Caco-2 (cell line): ENCODE measurements around the gene LUC7L3. TPM values are rescaled to one million over a fixed set of nuclear protein-coding genes. Genes with fewer than 3 reads are reported as not detected.

Source experiments
- BruUV-seq: library from RNA; stranded (reverse); fragments of 400-500 nt; replicated peaks from 2 replicates; lab custom pipeline; 2021; lab: Mats Ljungman, UMichigan
- CTCF ChIA-PET: fragments of 300-600 bp; sonication (Branson Sonifier 250); formaldehyde crosslinking; loops from one replicate; lab custom pipeline; 2022; ENCODE audit warnings: antibody characterized with exemption; lab: Charles Lee
- POLR2A ChIA-PET: fragments of 300-600 bp; sonication (Branson Sonifier 250); formaldehyde crosslinking; loops from one replicate; lab custom pipeline; 2022; ENCODE audit warnings: antibody characterized with exemption; lab: Charles Lee
- DNase-seq, 2 experiments: peaks; one replicate each; pipeline versions ENCODE4 v3.0.0 to v3.0.0-alpha.2; 2020 to 2022
- H3K27me3 ChIP-seq: replicated peaks from 2 replicates; pipeline ENCODE4 v1.6.0; 2011; ENCODE audit warnings: low read length; ENCODE audit not compliant: control insufficient read depth, insufficient read depth
- H3K36me3 ChIP-seq: 2 replicates; pipeline ENCODE4 v1.5.1; 2011; ENCODE audit warnings: low read length; ENCODE audit not compliant: control insufficient read depth, insufficient read depth
- H3K4me1 ChIP-seq: fragments of 250-450 bp; sonication (Bioruptor Pico); 2 replicates; pipeline ENCODE4 v1.5.1; 2020; ENCODE audit warnings: mild to moderate bottlenecking
- H3K4me3 ChIP-seq: 2 replicates; pipeline ENCODE4 v1.5.1; 2011; ENCODE audit warnings: low read depth, mild to moderate bottlenecking, control low read depth, low read length
- H3K9me3 ChIP-seq: fragments of 250-450 bp; sonication (Bioruptor Pico); 2 replicates; pipeline ENCODE4 v1.5.1; 2020; ENCODE audit warnings: mild to moderate bottlenecking, moderate library complexity
- H3K27ac Mint-ChIP-seq: one replicate; pipeline ENCODE4 v1.8.0; 2022; ENCODE audit warnings: mixed read lengths; ENCODE audit not compliant: unreplicated experiment
- H3K27me3 Mint-ChIP-seq: one replicate; pipeline ENCODE4 v1.8.0; 2022; ENCODE audit warnings: mixed read lengths; ENCODE audit not compliant: insufficient read depth, unreplicated experiment
- H3K36me3 Mint-ChIP-seq: one replicate; pipeline ENCODE4 v1.8.0; 2022; ENCODE audit warnings: mild to moderate bottlenecking, mixed read lengths; ENCODE audit not compliant: insufficient read depth, unreplicated experiment
- H3K4me1 Mint-ChIP-seq: one replicate; pipeline ENCODE4 v1.8.0; 2022; ENCODE audit warnings: low read depth, mixed read lengths; ENCODE audit not compliant: unreplicated experiment
- H3K4me3 Mint-ChIP-seq: one replicate; pipeline ENCODE4 v1.8.0; 2022; ENCODE audit warnings: mild to moderate bottlenecking, moderate library complexity, mixed read lengths; ENCODE audit not compliant: unreplicated experiment
- H3K9me3 Mint-ChIP-seq: one replicate; pipeline ENCODE4 v1.8.0; 2022; ENCODE audit warnings: mixed read lengths; ENCODE audit not compliant: unreplicated experiment
- intact Hi-C: fragments of 100-400 bp; cut with micrococcal nuclease; formaldehyde crosslinking; loops from one replicate; pipeline ENCODE4 v1.10.0; 2022; ENCODE audit not compliant: unreplicated experiment
- total RNA-seq: library from RNA; stranded (reverse); gene quantifications from 2 replicates; pipeline ENCODE4 v1.2.3, GENCODE V29; 2022
- TF ChIP-seq, protein P1 (sequence below), 2 experiments: fragments of 200-600 bp in 1 of 2; IDR thresholded peaks; 1 replicate in 1 of 2; 2 replicates in 1 of 2; pipeline versions ENCODE4 v1.5.1 to v1.8.0; 2011 to 2022; ENCODE audit warnings: antibody characterized with exemption in 1 of 2, control low read depth in 1 of 2, inconsistent platforms in 1 of 2, low read depth in 1 of 2, low read length in 1 of 2, mild to moderate bottlenecking in 1 of 2, moderate library complexity in 1 of 2; ENCODE audit not compliant: insufficient read depth in 1 of 2, severe bottlenecking in 1 of 2, unreplicated experiment in 1 of 2

LUC7L3 gene
- total RNA-seq, 1 experiment from 2014 or later, result 287 TPM

DNA sequence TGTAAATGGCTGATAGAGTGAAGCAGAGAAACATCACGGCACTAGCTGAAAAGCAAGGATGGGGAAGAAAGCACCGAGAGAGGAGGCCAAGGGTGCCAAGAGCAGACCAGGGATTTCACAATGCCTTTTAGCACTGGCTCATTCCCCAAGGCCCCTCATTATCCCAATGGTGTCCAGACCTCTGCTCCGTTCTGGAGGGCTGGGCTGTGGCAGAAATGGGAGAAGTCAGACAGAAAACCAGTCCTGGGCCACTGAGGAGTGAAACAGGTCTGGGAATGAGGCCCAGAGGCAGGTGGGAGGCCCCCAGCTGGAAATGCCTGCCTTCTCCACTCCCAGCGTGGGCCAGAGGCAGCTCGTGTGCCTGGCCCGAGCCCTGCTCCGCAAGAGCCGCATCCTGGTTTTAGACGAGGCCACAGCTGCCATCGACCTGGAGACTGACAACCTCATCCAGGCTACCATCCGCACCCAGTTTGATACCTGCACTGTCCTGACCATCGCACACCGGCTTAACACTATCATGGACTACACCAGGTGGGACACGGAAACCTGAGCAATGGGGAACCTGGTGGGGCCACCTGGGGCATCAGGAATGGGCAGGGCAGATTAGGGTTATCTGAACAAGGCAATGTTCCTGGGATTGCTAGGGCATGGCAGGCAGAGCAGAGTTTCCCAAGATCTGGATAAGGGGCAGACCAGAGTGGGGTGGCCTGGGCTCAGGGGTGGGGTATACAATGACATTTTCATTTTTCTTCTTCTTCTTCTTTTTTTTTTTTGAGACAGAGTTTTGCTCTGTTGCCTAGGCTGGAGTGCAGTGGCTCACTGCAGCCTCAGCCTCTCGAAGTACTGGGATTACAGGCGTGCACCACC lies 32.0 kb upstream of the LUC7L3 start:
- Histone ChIP-seq H3K4me3 (peak overlapping the region; percentile 38), H3K4me1 (peaks cover 96% of the 10 kb centered on the region), H3K9me3 (no peaks in the 10 kb centered on the region), H3K27me3 (no peaks in the 10 kb centered on the region), H3K36me3 (peaks cover 1% of the 10 kb centered on the region; the same call in 1 of the 2 replicates)
- BruUV-seq, result no TSS peak
- intact Hi-C loops, result loop anchor here (2.0 kb wide), 1 partner anchor 19 kb away; the partner anchor contains the start of gene ANKRD40
- DNase-seq, result peak; percentile 95 to 98
- peaks cover 41% of the 10 kb centered on the region for H3K36me3 Mint-ChIP-seq
- no peaks in the 10 kb centered on the region for H3K27me3 Mint-ChIP-seq
- no peaks in the 10 kb centered on the region for H3K9me3 Mint-ChIP-seq
- TF ChIP-seq, protein P1, sequence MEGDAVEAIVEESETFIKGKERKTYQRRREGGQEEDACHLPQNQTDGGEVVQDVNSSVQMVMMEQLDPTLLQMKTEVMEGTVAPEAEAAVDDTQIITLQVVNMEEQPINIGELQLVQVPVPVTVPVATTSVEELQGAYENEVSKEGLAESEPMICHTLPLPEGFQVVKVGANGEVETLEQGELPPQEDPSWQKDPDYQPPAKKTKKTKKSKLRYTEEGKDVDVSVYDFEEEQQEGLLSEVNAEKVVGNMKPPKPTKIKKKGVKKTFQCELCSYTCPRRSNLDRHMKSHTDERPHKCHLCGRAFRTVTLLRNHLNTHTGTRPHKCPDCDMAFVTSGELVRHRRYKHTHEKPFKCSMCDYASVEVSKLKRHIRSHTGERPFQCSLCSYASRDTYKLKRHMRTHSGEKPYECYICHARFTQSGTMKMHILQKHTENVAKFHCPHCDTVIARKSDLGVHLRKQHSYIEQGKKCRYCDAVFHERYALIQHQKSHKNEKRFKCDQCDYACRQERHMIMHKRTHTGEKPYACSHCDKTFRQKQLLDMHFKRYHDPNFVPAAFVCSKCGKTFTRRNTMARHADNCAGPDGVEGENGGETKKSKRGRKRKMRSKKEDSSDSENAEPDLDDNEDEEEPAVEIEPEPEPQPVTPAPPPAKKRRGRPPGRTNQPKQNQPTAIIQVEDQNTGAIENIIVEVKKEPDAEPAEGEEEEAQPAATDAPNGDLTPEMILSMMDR (IDR thresholded peaks at IDR 0.05; ENCODE audit: insufficient read depth in 1 of 2, low read depth in 1 of 2, low read length in 1 of 2, severe bottlenecking in 1 of 2, unreplicated experiment in 1 of 2), result no peak
- peaks cover 70% of the 10 kb centered on the region for H3K4me1 Mint-ChIP-seq
- CTCF ChIA-PET, result interaction anchor here (0.5 to 1.9 kb wide), 3 partner anchors 59 to 261 kb away, joined by 4 to 10 read pairs (median 8); no protein-coding TSS in a partner anchor
- H3K4me3 Mint-ChIP-seq, result peak overlapping the region; percentile 77
- peak overlapping the region; percentile 96 for H3K27ac Mint-ChIP-seq
- POLR2A ChIA-PET, result interaction anchor here (0.6 to 1.2 kb wide), 3 partner anchors 127 to 183 kb away, joined by 3 to 5 read pairs (median 4); partner anchors contain the start of gene CACNA1G

DNA sequence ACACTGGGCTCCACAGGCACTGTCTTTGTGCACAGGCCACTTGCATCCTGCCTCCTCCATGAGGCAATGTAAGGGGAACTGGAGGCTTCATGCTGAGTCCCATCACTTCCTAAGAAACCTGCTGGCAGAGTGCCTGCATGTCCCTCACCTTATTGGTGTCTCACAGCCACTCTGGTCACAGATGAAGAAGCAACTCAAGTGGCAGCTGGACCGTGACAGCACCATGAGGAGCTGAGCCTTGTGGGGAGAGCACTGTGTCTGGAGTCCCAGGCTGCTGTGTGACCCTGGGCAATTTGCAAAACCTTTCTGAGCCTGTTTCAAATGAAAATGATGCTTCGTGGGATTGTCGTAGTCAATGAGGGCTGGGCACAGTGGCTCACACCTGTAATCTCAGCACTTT lies 31.2 kb upstream of the LUC7L3 start:
- BruUV-seq, result no TSS peak
- Mint-ChIP-seq H3K4me3 (no peak overlapping the region), H3K27ac (peak overlapping the region; percentile 96), H3K36me3 (peaks cover 48% of the 10 kb centered on the region), H3K9me3 (no peaks in the 10 kb centered on the region), H3K27me3 (no peaks in the 10 kb centered on the region), H3K4me1 (peaks cover 70% of the 10 kb centered on the region)
- POLR2A ChIA-PET, result no interaction called here
- DNase-seq, result peak in 1 of 2 experiments; percentile 43
- Histone ChIP-seq H3K27me3 (no peaks in the 10 kb centered on the region), H3K4me3 (no peak overlapping the region), H3K36me3 (peaks cover 1% of the 10 kb centered on the region; the same call in 1 of the 2 replicates), H3K4me1 (peaks cover 97% of the 10 kb centered on the region), H3K9me3 (no peaks in the 10 kb centered on the region)
- CTCF ChIA-PET, result no interaction called here
- TF ChIP-seq, protein P1 (IDR thresholded peaks at IDR 0.05; ENCODE audit: insufficient read depth in 1 of 2, low read depth in 1 of 2, low read length in 1 of 2, severe bottlenecking in 1 of 2, unreplicated experiment in 1 of 2), result no peak
- intact Hi-C loops, result no loop called here

DNA sequence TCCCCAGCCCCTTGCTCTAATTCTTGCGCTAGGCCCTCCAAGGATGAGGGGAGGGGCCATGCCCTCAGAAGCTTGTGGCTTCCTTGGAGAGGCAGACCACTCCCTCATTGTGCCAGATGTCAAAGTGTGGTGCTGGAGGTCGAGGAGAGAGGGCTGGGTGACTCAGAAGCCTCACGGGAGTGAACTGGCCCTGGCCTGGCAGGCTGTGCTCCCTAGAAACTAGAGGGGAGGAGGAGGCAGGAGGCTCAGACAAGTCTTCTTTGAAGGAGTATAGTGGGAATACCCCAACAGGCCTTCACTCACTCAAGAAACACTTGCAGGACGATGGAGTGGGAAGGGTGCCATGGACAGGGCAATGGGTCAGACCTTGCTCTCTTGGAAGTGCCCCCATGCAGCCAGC lies 30.2 kb upstream of the LUC7L3 start:
- Mint-ChIP-seq H3K9me3 (no peaks in the 10 kb centered on the region), H3K27me3 (no peaks in the 10 kb centered on the region), H3K4me3 (no peak overlapping the region), H3K36me3 (peaks cover 53% of the 10 kb centered on the region), H3K4me1 (peaks cover 74% of the 10 kb centered on the region), H3K27ac (peak overlapping the region; percentile 88)
- DNase-seq, result peak; percentile 54 to 84
- POLR2A ChIA-PET, result interaction anchor here (1.0 kb wide), 1 partner anchor 299 kb away, joined by 3 read pairs; no protein-coding TSS in a partner anchor
- TF ChIP-seq, protein P1 (IDR thresholded peaks at IDR 0.05; ENCODE audit: insufficient read depth in 1 of 2, low read depth in 1 of 2, low read length in 1 of 2, severe bottlenecking in 1 of 2, unreplicated experiment in 1 of 2), result no peak
- BruUV-seq, result no TSS peak
- Histone ChIP-seq H3K36me3 (0 out of 2 replicates have a peak, but pooled peaks cover 1% of the 10 kb centered on the region), H3K4me3 (no peak overlapping the region), H3K9me3 (no peaks in the 10 kb centered on the region), H3K27me3 (no peaks in the 10 kb centered on the region), H3K4me1 (peaks cover 96% of the 10 kb centered on the region)
- intact Hi-C loops, result no loop called here
- CTCF ChIA-PET, result interaction anchor here (0.6 to 1.1 kb wide), 2 partner anchors 147 kb away, joined by 4 to 7 read pairs; no protein-coding TSS in a partner anchor
